ENCODE data around the gene IL17B. TPM values are rescaled to one million over a fixed set of nuclear protein-coding genes. Genes with fewer than 3 reads are reported as not detected.
A peak's percentile ranks its signal among the peaks of the same experiment; 100 is the strongest.

Gene IL17B
- total and polyA plus RNA-seq, 2 of the 8 experiments (the other 6 are each of a cell fraction or from before 2014, with no cell fraction given) = 0.18 TPM; not detected in 1

DNA sequence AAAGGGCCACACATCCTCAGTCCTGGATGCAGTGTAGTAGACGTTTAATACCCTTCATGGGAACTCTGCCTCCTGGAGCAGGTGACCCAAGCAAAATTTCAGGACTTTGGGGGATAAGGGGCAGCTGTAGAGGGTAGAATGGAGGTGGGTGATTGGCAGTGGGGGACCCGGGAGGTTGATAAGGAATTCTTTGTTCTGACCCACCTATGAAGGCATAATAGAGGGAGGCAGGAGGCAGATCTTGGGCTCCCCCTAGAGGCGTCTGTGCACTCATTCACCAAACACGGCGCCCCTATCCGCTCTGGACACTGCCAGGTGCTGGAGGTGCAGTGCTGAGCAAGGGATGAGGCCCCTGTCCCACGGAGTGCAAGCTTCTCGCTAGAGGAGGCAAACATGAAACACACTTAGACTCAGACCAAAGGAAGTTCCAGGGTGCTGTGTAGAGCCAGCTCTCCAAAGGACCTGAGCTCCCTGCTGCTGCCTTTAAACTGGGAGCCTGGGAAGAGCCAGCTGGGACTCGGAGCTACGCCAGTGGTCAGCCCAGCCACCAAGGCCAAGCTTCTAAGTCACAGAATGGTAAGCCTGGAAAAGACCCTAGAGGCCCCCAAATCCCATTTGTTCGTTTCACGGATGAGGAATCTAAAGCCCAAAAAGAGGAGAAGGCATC is 7.7 kb downstream of the IL17B start:
- Histone ChIP-seq H4K5ac (ENCODE audit: insufficient read length, low read depth, low read length) (no peak overlapping the region), H2BK15ac (ENCODE audit: low read length) (no peak overlapping the region), H3K4me1 (replicated peaks in 1 of 4; ENCODE audit: control insufficient read depth in 3 of 4, insufficient read depth in 4 of 4, low read length in 3 of 4) (peaks cover 0 to 3% (median 1%) of the 10 kb centered on the region in 4 experiments; a peak in 5 of 7 replicates), H3K18ac (ENCODE audit: extremely low read depth, low read length) (no peak overlapping the region), H2BK5ac (ENCODE audit: low read depth, low read length) (no peak overlapping the region), H2BK120ac (replicated peaks; ENCODE audit: low read depth, low read length) (no peak overlapping the region), H2AFZ (ENCODE audit: low read length) (no peak overlapping the region), H3K4ac (replicated peaks; ENCODE audit: insufficient read length, low read depth, low read length) (no peak overlapping the region), H3K4me3 (ENCODE audit: extremely low read depth in 1 of 4, insufficient read depth in 2 of 4, low read depth in 3 of 4, low read length in 4 of 4) (no peak overlapping the region), H2AK5ac (ENCODE audit: low read depth, low read length) (no peak overlapping the region), H3K9me3 (ENCODE audit: insufficient read depth in 2 of 2, low read depth in 1 of 2, low read length in 1 of 2) (no peaks in the 10 kb centered on the region), H3K23me2 (ENCODE audit: low read depth, low read length) (no peaks in the 10 kb centered on the region), H3K9ac (replicated peaks in 1 of 4; ENCODE audit: extremely low read depth in 1 of 4, low read depth in 3 of 4, low read length in 3 of 4) (no peak overlapping the region), H3K27me3 (replicated peaks in 1 of 4; ENCODE audit: control insufficient read depth in 3 of 4, extremely low read depth in 1 of 4, insufficient read depth in 3 of 4, low read length in 3 of 4) (no peaks in the 10 kb centered on the region), H2BK20ac (ENCODE audit: low read length) (0 out of 2 replicates have a peak overlapping the region, but pooled peaks have one; percentile 57), H3K4me2 (ENCODE audit: insufficient read depth in 1 of 2, low read depth in 2 of 2, low read length in 2 of 2) (0 out of 4 replicates have a peak overlapping the region, but pooled peaks of 1 of the 2 experiments have one; percentile 4), H3K79me1 (ENCODE audit: low read depth, low read length) (no peaks in the 10 kb centered on the region), H2BK12ac (ENCODE audit: low read depth, low read length) (no peak overlapping the region), H4K20me1 (replicated peaks in 1 of 2; ENCODE audit: control insufficient read depth in 1 of 2, insufficient read depth in 2 of 2, low read length in 2 of 2) (no peaks in the 10 kb centered on the region), H4K8ac (ENCODE audit: extremely low read depth, insufficient read depth, low read length) (no peak overlapping the region), H3K36me3 (ENCODE audit: control insufficient read depth in 2 of 4, insufficient read depth in 4 of 4, low read length in 3 of 4) (no peaks in the 10 kb centered on the region), H3K14ac (ENCODE audit: insufficient read length) (no peak overlapping the region), H3K56ac (replicated peaks; ENCODE audit: insufficient read length, low read depth, low read length) (no peak overlapping the region), H4K91ac (replicated peaks; ENCODE audit: insufficient read length, low read length) (no peak overlapping the region), H3K79me2 (ENCODE audit: control insufficient read depth in 1 of 2, insufficient read depth in 2 of 2, low read length in 2 of 2) (no peaks in the 10 kb centered on the region), H3K23ac (ENCODE audit: insufficient read length) (no peak overlapping the region), H3K27ac (ENCODE audit: low read depth, low read length) (no peak overlapping the region)
- DNase-seq (ENCODE audit: low read depth in 1 of 2, low spot score in 2 of 2) (peak in 1 of 2 experiments; percentile 85), FAIRE-seq (no peak)
- TF ChIP-seq RAD21 (IDR thresholded peaks at IDR 0.05 in 1 of 2, conservative IDR thresholded peaks at IDR 0.05 in 1 of 2; ENCODE audit: low read depth in 2 of 2, low read length in 2 of 2) (peak; percentile 66 to 72), MAX (IDR thresholded peaks at IDR 0.05) (peak; percentile 28; the same call in 1 of the 2 replicates), CTCF (IDR thresholded peaks at IDR 0.05; ENCODE audit: control extremely low read depth in 1 of 3, insufficient read depth in 1 of 3, low read depth in 1 of 3, low read length in 3 of 3) (peak; percentile 86 to 88 (median 86)), GTF2F1 (IDR thresholded peaks at IDR 0.05; ENCODE audit: borderline replicate concordance, low read depth, low read length) (no peak), JUND (IDR thresholded peaks at IDR 0.05; ENCODE audit: low read length) (no peak)
- WGBS, 2 experiments (ENCODE audit: extremely low coverage in 1 of 2, insufficient coverage in 1 of 2, insufficient read length in 1 of 2, insufficient replicate concordance in 2 of 2, low coverage in 1 of 2, low lambda C conversion rate in 2 of 2, missing lambda C conversion rate in 1 of 2) = 55% methylated on average over 12 of the region's 12 CpGs; no CpG with 5 or more reads in 1 of the 2 experiments
- POLR2A ChIA-PET (ENCODE audit: partially characterized antibody) = interaction anchor here (0.6 to 1.6 kb wide), 10 partner anchors 11 to 625 kb away, joined by 3 to 5 read pairs (median 3); partner anchors contain the start of gene PCYOX1L
- CTCF ChIA-PET (ENCODE audit: partially characterized antibody) = interaction anchor here (0.5 to 46.1 kb wide), 46 partner anchors 9 to 237 kb away, joined by 3 to 1310 read pairs (median 6); partner anchors contain the start of genes GRPEL2, IL17B and PCYOX1L

All from H1 (cell line).